ENCODE data around the gene MAD1L1. TPM values are rescaled to one million over a fixed set of nuclear protein-coding genes. Genes with fewer than 3 reads are reported as not detected.

The MAD1L1 gene
- total and polyA plus RNA-seq, 2 donors (not counting 3 experiments of a cell fraction or from before 2014, with no cell fraction given): 34.1 to 42.3 TPM

DNA sequence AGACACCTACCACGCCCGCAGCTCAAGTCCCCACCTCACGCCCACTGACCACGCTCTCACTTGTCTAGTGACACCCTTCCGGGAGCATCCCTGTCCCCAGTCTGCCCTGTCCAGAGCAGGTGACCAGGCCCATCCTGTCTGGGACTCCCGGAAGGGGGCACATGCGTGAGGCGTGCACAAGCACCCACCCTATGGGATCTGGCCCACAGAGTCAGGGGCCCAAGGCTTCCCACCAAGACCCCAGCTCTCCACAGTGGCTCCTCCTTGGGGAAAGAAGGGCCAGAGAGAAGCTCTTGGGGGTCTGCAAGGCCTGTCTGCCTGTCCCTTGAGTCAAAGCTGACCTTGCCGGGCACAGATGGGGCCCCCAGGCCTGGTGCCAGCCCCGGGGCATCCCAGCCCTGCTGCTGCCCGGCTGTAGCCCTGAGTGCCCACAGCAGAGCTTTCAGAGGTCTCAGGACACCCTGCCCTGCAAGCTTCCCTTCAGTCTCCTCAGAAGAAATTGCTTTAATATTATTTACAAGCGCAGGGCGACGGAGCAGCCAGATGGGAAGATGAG lies 367.7 kb downstream of the MAD1L1 start:
- intact Hi-C loops (cut with micrococcal nuclease): no loop called here
- BruUV-seq (replicated peaks): no TSS peak
- H3K4me2 ChIP-seq (ENCODE audit: insufficient read depth, low read length): no peak overlapping the region
- no peak overlapping the region for H2AFZ ChIP-seq (ENCODE audit: low read depth, low read length)
- no peaks in the 10 kb centered on the region for H3K9me3 ChIP-seq (replicated peaks; ENCODE audit: control insufficient read depth, insufficient read depth, low read length)
- TF ChIP-seq POLR2AphosphoS5 (IDR thresholded peaks at IDR 0.05; ENCODE audit: insufficient read depth, low read depth, low read length) (no peak), POLR2A (IDR thresholded peaks at IDR 0.05; ENCODE audit: low read depth, low read length) (no peak), EZH2 (IDR thresholded peaks at IDR 0.05; ENCODE audit: borderline replicate concordance, low read depth, low read length, severe bottlenecking) (no peak), JUN (IDR thresholded peaks at IDR 0.05; ENCODE audit: borderline replicate concordance, insufficient read depth, insufficient read length, low read depth) (no peak), FOS (IDR thresholded peaks at IDR 0.05; ENCODE audit: borderline replicate concordance, insufficient read depth, low read length) (no peak), GATA2 (IDR thresholded peaks at IDR 0.05; ENCODE audit: insufficient read depth, insufficient read length, low read depth, low read length) (no peak), MYC (IDR thresholded peaks at IDR 0.05; ENCODE audit: low read depth, low read length) (no peak)
- TF ChIP-seq, protein P1, sequence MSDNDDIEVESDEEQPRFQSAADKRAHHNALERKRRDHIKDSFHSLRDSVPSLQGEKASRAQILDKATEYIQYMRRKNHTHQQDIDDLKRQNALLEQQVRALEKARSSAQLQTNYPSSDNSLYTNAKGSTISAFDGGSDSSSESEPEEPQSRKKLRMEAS (IDR thresholded peaks at IDR 0.05; ENCODE audit: insufficient read depth, insufficient read length): no peak
- H3K9me1 ChIP-seq (replicated peaks; ENCODE audit: control insufficient read depth, extremely low read depth, insufficient read depth, low read length): no peaks in the 10 kb centered on the region
- H3K27ac ChIP-seq (ENCODE audit: insufficient read depth, low read depth, low read length): no peak overlapping the region
- ChIA-PET POLR2A (no interaction called here), CTCF (no interaction called here)
- H3K9ac ChIP-seq (replicated peaks; ENCODE audit: extremely low read depth, insufficient read depth, low read length): no peak overlapping the region
- DNase-seq (ENCODE audit: low read depth, low spot score) (no peak), FAIRE-seq (no peak)
- H4K20me1 ChIP-seq (replicated peaks; ENCODE audit: control insufficient read depth, extremely low read depth, insufficient read depth, low read length): no peaks in the 10 kb centered on the region
- H3K36me3 ChIP-seq (ENCODE audit: control insufficient read depth in 2 of 2, extremely low read depth in 1 of 2, insufficient read depth in 2 of 2, low read length in 2 of 2): no peaks in the 10 kb centered on the region
- H3K79me2 ChIP-seq (ENCODE audit: control insufficient read depth, insufficient read depth, low read length): no peaks in the 10 kb centered on the region
- dilution Hi-C loops (cut with MboI; ENCODE audit: extremely low pct_ligation_motif_present, low sequenced_read_pairs): no loop called here
- H3K4me3 ChIP-seq (replicated peaks in 1 of 3; ENCODE audit: insufficient read depth in 1 of 3, low read depth in 1 of 3, low read length in 3 of 3): no peak overlapping the region
- H3K4me1 ChIP-seq (ENCODE audit: control insufficient read depth, extremely low read depth, insufficient read depth, low read length): no peaks in the 10 kb centered on the region
- no peaks in the 10 kb centered on the region for H3K27me3 ChIP-seq (ENCODE audit: control insufficient read depth in 2 of 2, insufficient read depth in 2 of 2, low read length in 2 of 2)
